SU-DHL-6 (cell line): ENCODE data around the gene AMFR.

Source experiments
- H2AFZ ChIP-seq: fragments of 200-600 bp; sonication (generic); 2 replicates; pipeline ENCODE4 v1.6.1; 2014; ENCODE audit warnings: low read depth, mild to moderate bottlenecking, moderate library complexity, mixed read lengths, antibody characterized with exemption, low read length; ENCODE audit not compliant: severe bottlenecking
- H3F3A ChIP-seq: fragments of 200-600 bp; shearing (Covaris generic); 2 replicates; pipeline ENCODE4 v1.6.0; 2016; ENCODE audit warnings: antibody characterized with exemption, mild to moderate bottlenecking; ENCODE audit not compliant: insufficient read depth
- H3K27ac ChIP-seq: fragments of 200-600 bp; sonication (generic); 2 replicates; pipeline ENCODE4 v1.5.1; 2016; ENCODE audit warnings: low read depth, mild to moderate bottlenecking, low read length, moderate library complexity, mixed read lengths
- H3K27me3 ChIP-seq: fragments of 200-600 bp; sonication (generic), shearing (Covaris generic); 2 replicates; pipeline ENCODE4 v1.6.0; 2014; ENCODE audit warnings: mild to moderate bottlenecking, low read length
- H3K36me3 ChIP-seq: fragments of 200-600 bp; sonication (generic); 2 replicates; pipeline ENCODE4 v1.6.1; 2014; ENCODE audit warnings: mild to moderate bottlenecking, low read length, mixed read lengths
- H3K4me2 ChIP-seq: fragments of 300-600, 200-600 bp; shearing (Covaris generic), sonication (generic); 2 replicates; pipeline ENCODE4 v1.6.0; 2014; ENCODE audit warnings: low read length, low read depth, mild to moderate bottlenecking; ENCODE audit not compliant: poor library complexity, severe bottlenecking
- H3K4me3 ChIP-seq: fragments of 200-600 bp; sonication (generic); 2 replicates; pipeline ENCODE4 v1.5.1; 2014; ENCODE audit warnings: antibody characterized with exemption, low read length, mild to moderate bottlenecking, mixed read lengths; ENCODE audit not compliant: insufficient read depth, poor library complexity, severe bottlenecking
- H3K79me2 ChIP-seq: fragments of 200-600 bp; sonication (generic); 2 replicates; pipeline ENCODE4 v1.6.1; 2014; ENCODE audit warnings: mild to moderate bottlenecking, low read length, moderate library complexity; ENCODE audit not compliant: insufficient read depth
- H3K9ac ChIP-seq: fragments of 200-600 bp; sonication (generic); 2 replicates; pipeline ENCODE4 v1.7.0; 2014; ENCODE audit warnings: mild to moderate bottlenecking, low read length
- H3K9me2 ChIP-seq: fragments of 200-600 bp; sonication (generic); replicated peaks from 2 replicates; pipeline ENCODE4 v1.6.1; 2014; ENCODE audit warnings: low read length; ENCODE audit not compliant: insufficient read depth
- H3K9me3 ChIP-seq: fragments of 200-600 bp; sonication (generic); 2 replicates; pipeline ENCODE4 v1.6.1; 2014; ENCODE audit warnings: low read length, mixed read lengths; ENCODE audit not compliant: insufficient read depth
- H4K20me1 ChIP-seq: fragments of 200-600 bp; sonication (generic); 2 replicates; pipeline ENCODE4 v1.6.1; 2014; ENCODE audit warnings: low read depth, mild to moderate bottlenecking, antibody characterized with exemption, low read length, moderate library complexity, mixed read lengths
- EZH2phosphoT487 ChIP-seq: fragments of 200-600 bp; sonication (generic), shearing (Covaris generic); conservative IDR thresholded peaks from 2 replicates; pipeline ENCODE4 v1.6.1; 2018; ENCODE audit warnings: mild to moderate bottlenecking, antibody characterized with exemption, low read length, moderate library complexity, mixed read lengths
- TF ChIP-seq, protein P1 (sequence below): fragments of 200-600 bp; sonication (generic); IDR thresholded peaks from one replicate; pipeline ENCODE4 v1.5.1; 2017; ENCODE audit warnings: antibody characterized with exemption, mild to moderate bottlenecking, low read length, moderate library complexity; ENCODE audit not compliant: insufficient read depth, poor library complexity, severe bottlenecking

The AMFR gene

GRCh38 chr16:56357765-56358322 lies 67.5 kb downstream of the AMFR start:
- H3K4me2 ChIP-seq, result no peak overlapping the region
- no peaks in the 10 kb centered on the region; the same call in 1 of the 2 replicates for H3K36me3 ChIP-seq
- no peak overlapping the region for H3K4me3 ChIP-seq
- TF ChIP-seq EZH2phosphoT487, result no peak
- TF ChIP-seq, protein P1, sequence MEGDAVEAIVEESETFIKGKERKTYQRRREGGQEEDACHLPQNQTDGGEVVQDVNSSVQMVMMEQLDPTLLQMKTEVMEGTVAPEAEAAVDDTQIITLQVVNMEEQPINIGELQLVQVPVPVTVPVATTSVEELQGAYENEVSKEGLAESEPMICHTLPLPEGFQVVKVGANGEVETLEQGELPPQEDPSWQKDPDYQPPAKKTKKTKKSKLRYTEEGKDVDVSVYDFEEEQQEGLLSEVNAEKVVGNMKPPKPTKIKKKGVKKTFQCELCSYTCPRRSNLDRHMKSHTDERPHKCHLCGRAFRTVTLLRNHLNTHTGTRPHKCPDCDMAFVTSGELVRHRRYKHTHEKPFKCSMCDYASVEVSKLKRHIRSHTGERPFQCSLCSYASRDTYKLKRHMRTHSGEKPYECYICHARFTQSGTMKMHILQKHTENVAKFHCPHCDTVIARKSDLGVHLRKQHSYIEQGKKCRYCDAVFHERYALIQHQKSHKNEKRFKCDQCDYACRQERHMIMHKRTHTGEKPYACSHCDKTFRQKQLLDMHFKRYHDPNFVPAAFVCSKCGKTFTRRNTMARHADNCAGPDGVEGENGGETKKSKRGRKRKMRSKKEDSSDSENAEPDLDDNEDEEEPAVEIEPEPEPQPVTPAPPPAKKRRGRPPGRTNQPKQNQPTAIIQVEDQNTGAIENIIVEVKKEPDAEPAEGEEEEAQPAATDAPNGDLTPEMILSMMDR, result peak; percentile 11
- no peaks in the 10 kb centered on the region for H3K9me2 ChIP-seq
- no peaks in the 10 kb centered on the region for H4K20me1 ChIP-seq
- H3K27me3 ChIP-seq, result no peaks in the 10 kb centered on the region
- no peak overlapping the region for H3K9ac ChIP-seq
- no peaks in the 10 kb centered on the region for H3K79me2 ChIP-seq
- H2AFZ ChIP-seq, result no peak overlapping the region
- H3F3A ChIP-seq, result no peaks in the 10 kb centered on the region; the same call in 1 of the 2 replicates
- H3K9me3 ChIP-seq, result no peaks in the 10 kb centered on the region
- H3K27ac ChIP-seq, result no peak overlapping the region

- Histone ChIP-seq H3K4me2 (peak overlapping the region; percentile 38), H3K9ac (no peak overlapping the region), H3K79me2 (no peaks in the 10 kb centered on the region), H3K27me3 (no peaks in the 10 kb centered on the region), H3K36me3 (no peaks in the 10 kb centered on the region; the same call in 1 of the 2 replicates), H3K9me2 (no peaks in the 10 kb centered on the region), H3F3A (no peaks in the 10 kb centered on the region; the same call in 1 of the 2 replicates), H3K4me3 (no peak overlapping the region), H3K9me3 (no peaks in the 10 kb centered on the region), H2AFZ (no peak overlapping the region), H3K27ac (no peak overlapping the region), H4K20me1 (no peaks in the 10 kb centered on the region)
- TF ChIP-seq, protein P1, result no peak
- no peak for TF ChIP-seq EZH2phosphoT487
Measured at GRCh38 chr16:56357241-56357764, 68.0 kb downstream of the AMFR start.

DNA sequence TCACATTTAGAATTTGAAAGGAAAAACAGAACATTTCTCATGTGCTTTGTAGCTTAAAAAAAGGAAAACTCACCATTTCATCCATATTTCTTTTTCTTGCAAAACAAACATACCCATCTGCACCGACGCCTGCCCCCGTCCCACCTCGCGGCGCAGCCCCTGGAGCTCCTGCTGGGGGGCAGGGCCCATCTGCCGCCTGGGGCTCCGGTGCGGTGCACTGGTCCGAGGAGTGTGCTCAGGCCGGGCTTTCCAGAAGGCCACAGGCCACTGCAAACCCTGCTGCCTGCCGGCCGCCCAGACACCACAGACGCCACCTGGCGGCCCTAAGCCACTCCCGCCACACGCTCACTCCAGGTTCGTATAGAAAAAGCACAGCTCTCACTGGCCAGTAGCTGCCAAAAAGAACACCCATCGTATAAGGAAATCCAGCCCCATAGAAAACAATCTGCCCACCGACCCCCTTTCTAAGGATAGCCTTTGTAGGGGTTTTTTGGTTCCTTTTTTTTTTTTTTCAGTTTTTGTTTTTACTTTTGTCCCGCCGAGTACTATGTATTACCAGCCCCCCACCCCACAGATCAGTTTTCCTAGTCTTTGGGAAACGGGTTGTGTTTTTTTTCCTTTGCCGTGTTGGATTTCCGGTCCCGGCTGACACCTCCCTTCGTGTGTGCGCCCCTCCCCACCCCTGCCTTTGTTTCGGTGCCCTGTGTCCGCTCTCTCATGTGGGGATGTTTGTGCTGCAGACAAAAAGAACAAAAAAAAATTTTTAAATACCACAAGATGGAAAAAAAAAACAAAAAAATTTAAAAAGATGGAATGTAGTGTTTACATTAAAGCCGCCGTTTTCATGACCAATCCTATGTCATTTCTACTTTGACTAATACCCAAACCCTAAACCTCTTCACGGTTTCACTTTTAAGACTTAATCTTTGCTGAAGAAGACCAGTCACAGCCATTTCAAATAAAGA lies 68.8 kb downstream of the AMFR start:
- H2AFZ ChIP-seq, result no peak overlapping the region
- H3K9me3 ChIP-seq, result no peaks in the 10 kb centered on the region
- no peaks in the 10 kb centered on the region; the same call in 1 of the 2 replicates for H3F3A ChIP-seq
- no peaks in the 10 kb centered on the region for H3K27me3 ChIP-seq
- no peaks in the 10 kb centered on the region for H4K20me1 ChIP-seq
- no peak overlapping the region for H3K4me3 ChIP-seq
- H3K27ac ChIP-seq, result no peak overlapping the region
- TF ChIP-seq, protein P1, result peak; percentile 90
- no peak for TF ChIP-seq EZH2phosphoT487
- H3K9me2 ChIP-seq, result no peaks in the 10 kb centered on the region
- H3K4me2 ChIP-seq, result peak overlapping the region; percentile 38
- H3K79me2 ChIP-seq, result no peaks in the 10 kb centered on the region
- no peaks in the 10 kb centered on the region; the same call in 1 of the 2 replicates for H3K36me3 ChIP-seq
- peak overlapping the region; percentile 22; the same call in 1 of the 2 replicates for H3K9ac ChIP-seq
